GM12878 (cell line): ENCODE data around the gene PHC2. TPM values are rescaled to one million over a fixed set of nuclear protein-coding genes. Genes with fewer than 3 reads are reported as not detected.

Source experiments
- ATAC-seq: fragments of 200-7000 bp; cut with Tn5 transposase; 3 replicates; pipeline ENCODE4 v1.9.1; 2020; ENCODE audit warnings: mild to moderate bottlenecking, moderate library complexity
- BruUV-seq: library from RNA; stranded (reverse); fragments of 400-500 nt; replicated peaks from 2 replicates; lab custom pipeline; 2021; lab: Mats Ljungman, UMichigan
- CTCF ChIA-PET: fragments of 300-600 bp; sonication (Branson Sonifier 250); formaldehyde crosslinking; extraction: SDS; loops from one replicate; lab custom pipeline; 2021; ENCODE audit warnings: inconsistent platforms; lab: Yijun Ruan, JAX
- POLR2A ChIA-PET: fragments of 350-600 bp; formaldehyde crosslinking; extraction: SDS; loops from one replicate; lab custom pipeline; 2021; ENCODE audit warnings: inconsistent platforms; lab: Charles Lee
- RAD21 ChIA-PET: fragments of 300-600 bp; sonication (Branson Sonifier 250); formaldehyde crosslinking; loops from one replicate; lab custom pipeline; 2023; ENCODE audit warnings: antibody characterized with exemption; ENCODE audit not compliant: unreplicated experiment; lab: Charles Lee
- SMC1A ChIA-PET: fragments of 300-600 bp; sonication (Branson Sonifier 250); formaldehyde crosslinking; loops from one replicate; lab custom pipeline; 2023; ENCODE audit not compliant: unreplicated experiment, uncharacterized antibody; lab: Charles Lee
- DNase-seq: peaks from one replicate; pipeline ENCODE4 v3.0.0-alpha.2; 2011; ENCODE audit warnings: low read depth, low spot score
- FAIRE-seq: peaks from 3 replicates; lab custom pipeline; 2011; peaks lifted over from hg19 to GRCh38; lab: Jason Lieb, UNC
- H2AFZ ChIP-seq: 2 replicates; pipeline ENCODE4 v1.6.0; 2011; ENCODE audit warnings: low read depth, low read length, control low read depth; ENCODE audit not compliant: control insufficient read depth
- H3K27ac ChIP-seq: 2 replicates; pipeline ENCODE4 v1.5.1; 2011; ENCODE audit warnings: control low read depth; ENCODE audit not compliant: control insufficient read depth, insufficient read depth
- H3K27me3 ChIP-seq, 2 experiments: replicated peaks in 1 of 2; 2 replicates each; pipeline versions ENCODE4 v1.6.0 to v1.6.1; 2011; ENCODE audit warnings: low read length in 1 of 2; ENCODE audit not compliant: control insufficient read depth in 2 of 2, insufficient read depth in 2 of 2
- H3K36me3 ChIP-seq, 2 experiments: 2 replicates each; pipeline ENCODE4 v1.5.1; 2011; ENCODE audit warnings: low read length in 1 of 2; ENCODE audit not compliant: control insufficient read depth in 2 of 2, insufficient read depth in 2 of 2
- H3K4me1 ChIP-seq: 2 replicates; pipeline ENCODE4 v1.6.1; 2011; ENCODE audit warnings: mild to moderate bottlenecking, low read length, moderate library complexity, mixed read lengths; ENCODE audit not compliant: control insufficient read depth, insufficient read depth
- H3K4me2 ChIP-seq: 2 replicates; pipeline ENCODE4 v1.6.0; 2011; ENCODE audit warnings: control low read depth; ENCODE audit not compliant: control insufficient read depth, insufficient read depth
- H3K4me3 ChIP-seq: fragments of 200-600 bp; sonication (generic); 2 replicates; pipeline ENCODE4 v1.5.1; 2016
- H3K79me2 ChIP-seq: 2 replicates; pipeline ENCODE4 v1.6.0; 2011; ENCODE audit warnings: low read length; ENCODE audit not compliant: control insufficient read depth, insufficient read depth
- H3K9ac ChIP-seq: 2 replicates; pipeline ENCODE4 v1.8.0; 2011; ENCODE audit warnings: low read length, control low read depth, mixed read lengths; ENCODE audit not compliant: control insufficient read depth, insufficient read depth
- H3K9me3 ChIP-seq: replicated peaks from 3 replicates; pipeline ENCODE4 v1.5.1; 2011; ENCODE audit warnings: mild to moderate bottlenecking, low read length; ENCODE audit not compliant: control insufficient read depth, insufficient read depth
- H4K20me1 ChIP-seq: 2 replicates; pipeline ENCODE4 v1.6.0; 2011; ENCODE audit not compliant: control insufficient read depth, insufficient read depth
- ELK1 ChIP-seq: IDR thresholded peaks from 2 replicates; pipeline ENCODE4 v1.6.1; 2012; ENCODE audit warnings: low read depth, low read length, improper control_type of control experiment
- NR2C2 ChIP-seq: IDR thresholded peaks from 2 replicates; pipeline ENCODE4 v1.6.1; 2011; ENCODE audit warnings: borderline replicate concordance, low read depth; ENCODE audit not compliant: control insufficient read depth, insufficient read length
- RBBP5 ChIP-seq: fragments of 200-600 bp; sonication (generic); conservative IDR thresholded peaks from 2 replicates; pipeline ENCODE4 v1.6.1; 2016
- SPI1 ChIP-seq: IDR thresholded peaks from 2 replicates; pipeline ENCODE4 v1.6.1; 2011; ENCODE audit warnings: low read depth, mild to moderate bottlenecking, low read length, moderate library complexity, borderline replicate concordance; ENCODE audit not compliant: insufficient read depth
- SREBF1 ChIP-seq: IDR thresholded peaks from 2 replicates; pipeline ENCODE4 v1.6.1; 2012; ENCODE audit warnings: mild to moderate bottlenecking, low read length
- TCF12 ChIP-seq: IDR thresholded peaks from 2 replicates; pipeline ENCODE4 v1.6.1; 2011; ENCODE audit warnings: low read depth, mild to moderate bottlenecking, low read length
- WRNIP1 ChIP-seq: IDR thresholded peaks from 2 replicates; pipeline ENCODE4 v1.6.1; 2011; ENCODE audit warnings: low read depth, low read length, improper control_type of control experiment, borderline replicate concordance
- YBX1 ChIP-seq: fragments of 450-650 bp; IDR thresholded peaks from 2 replicates; pipeline ENCODE4 v1.6.1; 2016; ENCODE audit warnings: antibody characterized with exemption
- ZNF24 ChIP-seq: fragments of 450-650 bp; IDR thresholded peaks from 2 replicates; pipeline ENCODE4 v1.6.1; 2017; ENCODE audit warnings: antibody characterized with exemption, mild to moderate bottlenecking
- WGBS: methylation state at CpG from one replicate; pipeline ENCODE4 v1.1.6; 2016; ENCODE audit warnings: low lambda C conversion rate; ENCODE audit not compliant: insufficient replicate concordance, insufficient coverage; ENCODE audit errors: missing lambda C conversion rate; 5-methylcytosine and 5-hydroxymethylcytosine counted together
- in situ Hi-C: fragments of 300-500 bp; cut with MboI; formaldehyde crosslinking; loops from 9 replicates; pipeline ENCODE4 v1.14.3; 2018; ENCODE audit warnings: mixed read lengths
- intact Hi-C: fragments of 100-400 bp; cut with micrococcal nuclease; formaldehyde crosslinking; loops from one replicate; pipeline ENCODE4 v1.14.2; 2022; ENCODE audit not compliant: unreplicated experiment
- polyA plus RNA-seq, 11 experiments: library from polyadenylated mRNA; depleted of rRNA in 4 of 11; unstranded in 6 of 11; stranded (reverse) in 5 of 11; fragments of >200 nt; fragmentation: Nextera tagmentation in 4 of 11; fragmentation: Illumina TruSeq in 1 of 11; extraction: Ambion mirVana in 4 of 11; extraction: Trizol in 1 of 11; gene quantifications; 1 replicate in 1 of 11; 2 replicates in 10 of 11; pipeline versions ENCODE4 v1.2.1 to v1.2.3, GENCODE V29; 2011 to 2016; ENCODE audit warnings: inconsistent platforms in 2 of 11, missing spikeins in 2 of 11, low read depth in 1 of 11
- total RNA-seq, 4 experiments: library from RNA; depleted of rRNA in 3 of 4; stranded (reverse); fragments of >200 nt in 3 of 4; fragmentation: Illumina TruSeq in 1 of 4; extraction: Trizol in 1 of 4; gene quantifications; 2 replicates each; pipeline versions ENCODE4 v1.2.1 to v1.2.3, GENCODE V29; 2013 to 2021
- TF ChIP-seq, protein P1 (sequence below): fragments of 450-650 bp; IDR thresholded peaks from 2 replicates; pipeline ENCODE4 v1.6.1; 2016; ENCODE audit warnings: mild to moderate bottlenecking
- TF ChIP-seq, protein P2 (sequence below): IDR thresholded peaks from 2 replicates; pipeline ENCODE4 v1.6.1; 2011; ENCODE audit warnings: low read depth, mild to moderate bottlenecking, low read length, moderate library complexity, borderline replicate concordance; ENCODE audit errors: extremely low read depth
- TF ChIP-seq, protein P3 (sequence below): fragments of 150-350 bp; IDR thresholded peaks from 2 replicates; pipeline ENCODE4 v1.6.1; 2014; ENCODE audit warnings: mild to moderate bottlenecking, low read depth, low read length

PHC2 gene
- total and polyA plus RNA-seq, 10 of the 15 experiments (the other 5 are each of a cell fraction or from before 2014, with no cell fraction given): 2.0 to 35.9 (median 16.4) TPM

- TF ChIP-seq, protein P1, sequence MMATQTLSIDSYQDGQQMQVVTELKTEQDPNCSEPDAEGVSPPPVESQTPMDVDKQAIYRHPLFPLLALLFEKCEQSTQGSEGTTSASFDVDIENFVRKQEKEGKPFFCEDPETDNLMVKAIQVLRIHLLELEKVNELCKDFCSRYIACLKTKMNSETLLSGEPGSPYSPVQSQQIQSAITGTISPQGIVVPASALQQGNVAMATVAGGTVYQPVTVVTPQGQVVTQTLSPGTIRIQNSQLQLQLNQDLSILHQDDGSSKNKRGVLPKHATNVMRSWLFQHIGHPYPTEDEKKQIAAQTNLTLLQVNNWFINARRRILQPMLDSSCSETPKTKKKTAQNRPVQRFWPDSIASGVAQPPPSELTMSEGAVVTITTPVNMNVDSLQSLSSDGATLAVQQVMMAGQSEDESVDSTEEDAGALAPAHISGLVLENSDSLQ: no peak
- TF ChIP-seq SPI1 (no peak), TCF12 (no peak), ZNF24 (no peak), YBX1 (no peak)
- TF ChIP-seq, protein P2, sequence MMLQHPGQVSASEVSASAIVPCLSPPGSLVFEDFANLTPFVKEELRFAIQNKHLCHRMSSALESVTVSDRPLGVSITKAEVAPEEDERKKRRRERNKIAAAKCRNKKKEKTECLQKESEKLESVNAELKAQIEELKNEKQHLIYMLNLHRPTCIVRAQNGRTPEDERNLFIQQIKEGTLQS: no peak
- TF ChIP-seq, all 136 proteins: peak for 14
Measured at GRCh38 chr1:33470495-33471012, 39.7 kb upstream of the PHC2 start (continued).

GRCh38 chr1:33469691-33470090 lies 38.8 kb upstream of the PHC2 start:
- ChIA-PET SMC1A (interaction anchor here (1.8 to 8.8 kb wide), 4 partner anchors 12 to 374 kb away, joined by 5 to 149 read pairs (median 64); no protein-coding TSS in a partner anchor), RAD21 (interaction anchor here (1.3 to 6.3 kb wide), 5 partner anchors 13 to 356 kb away, joined by 3 to 103 read pairs (median 5); no protein-coding TSS in a partner anchor), CTCF (interaction anchor here (0.7 to 9.8 kb wide), 16 partner anchors 9 to 375 kb away, joined by 3 to 239 read pairs (median 4); partner anchors contain the start of gene PHC2), POLR2A (interaction anchor here (1.3 kb wide), 1 partner anchor 12 kb away, joined by 4 read pairs; no protein-coding TSS in a partner anchor)
- intact Hi-C loops: loop anchor here (1.0 to 5.0 kb wide), 3 partner anchors 102 to 174 kb away; no protein-coding TSS in a partner anchor
- in situ Hi-C loops: loop anchor here (5.0 kb wide), 2 partner anchors 102 to 172 kb away; no protein-coding TSS in a partner anchor
- peaks cover 7% of the 10 kb centered on the region for H3K4me1 ChIP-seq
- FAIRE-seq (no peak), ATAC-seq (no peak), DNase-seq (no peak)
- H3K9me3 ChIP-seq: no peaks in the 10 kb centered on the region
- no peaks in the 10 kb centered on the region for H4K20me1 ChIP-seq
- H3K4me2 ChIP-seq: no peak overlapping the region
- 94% methylated on average over 2 of the region's 2 CpGs for WGBS
- H3K4me3 ChIP-seq: no peak overlapping the region
- no peaks in the 10 kb centered on the region for H3K36me3 ChIP-seq
- no TSS peak for BruUV-seq
- TF ChIP-seq NR2C2: no peak
- TF ChIP-seq RBBP5: no peak
- TF ChIP-seq, protein P3, sequence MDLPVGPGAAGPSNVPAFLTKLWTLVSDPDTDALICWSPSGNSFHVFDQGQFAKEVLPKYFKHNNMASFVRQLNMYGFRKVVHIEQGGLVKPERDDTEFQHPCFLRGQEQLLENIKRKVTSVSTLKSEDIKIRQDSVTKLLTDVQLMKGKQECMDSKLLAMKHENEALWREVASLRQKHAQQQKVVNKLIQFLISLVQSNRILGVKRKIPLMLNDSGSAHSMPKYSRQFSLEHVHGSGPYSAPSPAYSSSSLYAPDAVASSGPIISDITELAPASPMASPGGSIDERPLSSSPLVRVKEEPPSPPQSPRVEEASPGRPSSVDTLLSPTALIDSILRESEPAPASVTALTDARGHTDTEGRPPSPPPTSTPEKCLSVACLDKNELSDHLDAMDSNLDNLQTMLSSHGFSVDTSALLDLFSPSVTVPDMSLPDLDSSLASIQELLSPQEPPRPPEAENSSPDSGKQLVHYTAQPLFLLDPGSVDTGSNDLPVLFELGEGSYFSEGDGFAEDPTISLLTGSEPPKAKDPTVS: no peak
- no peak for TF ChIP-seq SREBF1
- TF ChIP-seq WRNIP1: no peak
- TF ChIP-seq ELK1: no peak
- TF ChIP-seq, all 136 proteins: peak for 0
- Histone ChIP-seq H3K27ac (no peak overlapping the region), H2AFZ (no peak overlapping the region), H3K27me3 (no peaks in the 10 kb centered on the region), H3K79me2 (peaks cover 8% of the 10 kb centered on the region), H3K9ac (no peak overlapping the region)
